ENCODE results near the gene PPL.
A peak's percentile ranks its signal among the peaks of the same experiment; 100 is the strongest.
"Not testable (repeated sequence)": the region's sequence is repeated elsewhere in the genome, so short reads cannot be mapped to it uniquely, and the experiment has no call there.

The PPL gene

GRCh38 chr16:4936991-4937781 is at the start of gene PPL:
Gene PPL, minus strand, starts transcription at chr16:4937148. Its CDS starts 103 bp downstream, at chr16:4937045.
- DNase-seq, result no peak

- no peak for DNase-seq
Measured at GRCh38 chr16:4984174-4984990, 47.4 kb upstream of the PPL start.

GRCh38 chr16:4982056-4982867 is 45.3 kb upstream of the PPL start:
- DNase-seq, result no peak

- DNase-seq, result no peak
Measured at GRCh38 chr16:4981473-4981872, 44.5 kb upstream of the PPL start.

GRCh38 chr16:4980691-4981090 is 43.7 kb upstream of the PPL start:
- DNase-seq, result no peak

GRCh38 chr16:4979736-4980660 is 43.0 kb upstream of the PPL start:
- peak; percentile 65 for DNase-seq

- no peak for DNase-seq
Measured at GRCh38 chr16:4979164-4979563, 42.2 kb upstream of the PPL start.

- DNase-seq, result no peak
Measured at GRCh38 chr16:4976611-4977145, 39.7 kb upstream of the PPL start.

GRCh38 chr16:4976079-4976478 is 39.1 kb upstream of the PPL start:
- peak; percentile 29 for DNase-seq

- DNase-seq, result no peak
Measured at GRCh38 chr16:4972938-4973587, 36.1 kb upstream of the PPL start.

GRCh38 chr16:4970010-4970409 is 33.1 kb upstream of the PPL start:
- no peak for DNase-seq

GRCh38 chr16:4968879-4969483 is 32.0 kb upstream of the PPL start:
- no peak for DNase-seq

- DNase-seq, result not testable (repeated sequence)
Measured at GRCh38 chr16:4968278-4968677, 31.3 kb upstream of the PPL start.

- no peak for DNase-seq
Measured at GRCh38 chr16:4966736-4967453, 29.9 kb upstream of the PPL start.

GRCh38 chr16:4963527-4963926 is 26.6 kb upstream of the PPL start:
- not testable (repeated sequence) for DNase-seq

- DNase-seq, result no peak
Measured at GRCh38 chr16:4962716-4963115, 25.8 kb upstream of the PPL start.

- DNase-seq, result no peak
Measured at GRCh38 chr16:4960579-4960978, 23.6 kb upstream of the PPL start.

GRCh38 chr16:4958510-4959438 is 21.8 kb upstream of the PPL start:
- DNase-seq, result no peak

Data from hematopoietic multipotent progenitor cell treated with erythropoietin and hydrocortisone succinate and interleukin-3 and kit ligand, for 6 days (in vitro differentiated cells).